Left renal pelvis (tissue), 4 donors: ENCODE results near the gene PARP11. TPM values are rescaled to one million over a fixed set of nuclear protein-coding genes. Genes with fewer than 3 reads are reported as not detected.

Experiments
- DNase-seq, 4 donors: peaks; one replicate each; pipeline ENCODE4 v3.0.0-alpha.2; 2013; ENCODE audit warnings: low read depth in 4 of 4, low spot score in 3 of 4
- polyA plus RNA-seq, 4 donors: library from polyadenylated mRNA; unstranded; fragments of 120-200 nt; gene quantifications; one replicate each; pipeline ENCODE4 v1.2.1, GENCODE V29; 2013; ENCODE audit not compliant: insufficient read length in 4 of 4

Gene PARP11
- polyA plus RNA-seq, 4 donors: 11.8 to 17.4 (median 15.2) TPM

GRCh38 chr12:3775385-3776035 lies 97.7 kb downstream of the PARP11 start:
- DNase-seq: no peak

- DNase-seq: no peak
Measured at GRCh38 chr12:3772380-3772779, 100.8 kb downstream of the PARP11 start.

GRCh38 chr12:3771853-3772252 lies 101.3 kb downstream of the PARP11 start:
- DNase-seq: no peak

- DNase-seq: no peak
Measured at GRCh38 chr12:3770891-3771290, 102.3 kb downstream of the PARP11 start.

GRCh38 chr12:3768911-3769447 lies 104.2 kb downstream of the PARP11 start:
- DNase-seq: no peak

- no peak for DNase-seq
Measured at GRCh38 chr12:3761116-3761735, 112.0 kb downstream of the PARP11 start.

- no peak for DNase-seq
Measured at GRCh38 chr12:3759878-3760277, 113.3 kb downstream of the PARP11 start.

Other genes starting within 250 kb of the PARP11 start
- gene CRACR2A, start 120.3 kb downstream of the PARP11 start, polyA plus RNA-seq: 1 to 10 TPM; 1.2 to 1.5 (median 1.3) TPM